GM06990 (cell line): ENCODE measurements around the gene TRIP6.

Experiments used
- DNase-seq: peaks from one replicate; pipeline ENCODE4 v3.0.0-alpha.2; 2011; ENCODE audit not compliant: insufficient read length; ENCODE audit errors: extremely low read depth
- H3K27me3 ChIP-seq: replicated peaks from 2 replicates; pipeline ENCODE4 v1.6.0; 2011; ENCODE audit warnings: low read length; ENCODE audit not compliant: control insufficient read depth, insufficient read depth
- H3K36me3 ChIP-seq: 2 replicates; pipeline ENCODE4 v1.5.1; 2011; ENCODE audit warnings: low read length; ENCODE audit not compliant: control insufficient read depth, insufficient read depth
- H3K4me3 ChIP-seq: replicated peaks from 2 replicates; pipeline ENCODE4 v1.5.1; 2011; ENCODE audit warnings: low read depth, mild to moderate bottlenecking, control low read depth, low read length
- TF ChIP-seq, protein P1 (sequence below): IDR thresholded peaks from 2 replicates; pipeline ENCODE4 v1.5.1; 2011; ENCODE audit warnings: low read length, control low read depth, mild to moderate bottlenecking, inconsistent platforms; ENCODE audit not compliant: insufficient read depth, poor library complexity, severe bottlenecking

The TRIP6 gene

DNA sequence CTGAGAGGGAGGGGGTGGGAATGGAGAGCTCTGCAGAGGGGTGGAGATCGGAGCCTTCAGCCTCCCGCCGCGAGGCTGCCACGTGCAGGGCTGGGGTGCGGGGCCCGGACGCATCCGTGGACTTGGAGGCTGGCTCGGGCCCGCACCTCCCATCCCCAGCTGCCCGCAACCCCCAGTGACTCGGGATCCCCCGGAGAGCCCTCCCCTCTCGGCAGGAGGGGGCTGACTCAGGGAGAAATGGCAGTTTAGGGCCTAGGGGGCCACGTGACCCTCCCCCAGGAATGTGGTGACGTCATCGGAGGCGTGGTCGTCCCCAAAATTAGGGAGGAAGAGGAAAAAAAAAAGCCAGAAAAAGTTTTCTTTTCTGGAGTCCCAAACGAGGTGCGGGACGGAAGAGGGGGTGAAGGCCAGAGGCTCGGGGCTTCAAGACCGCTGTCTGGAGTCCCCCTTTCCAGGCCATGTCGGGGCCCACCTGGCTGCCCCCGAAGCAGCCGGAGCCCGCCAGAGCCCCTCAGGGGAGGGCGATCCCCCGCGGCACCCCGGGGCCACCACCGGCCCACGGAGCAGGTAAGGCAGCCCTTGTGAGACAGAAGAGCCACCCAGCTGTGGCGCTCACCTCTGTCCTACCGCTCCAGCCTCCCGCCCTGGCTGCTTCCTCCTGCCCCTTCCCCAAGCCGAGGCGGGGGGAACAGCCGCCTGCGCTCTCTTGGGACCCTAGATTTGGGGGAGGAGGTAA is at the start of gene TRIP6:
Gene TRIP6, plus strand, starts transcription at position 348 of the 736 bp plus-strand sequence. Its CDS starts 111 bp downstream, at position 459.
- DNase-seq, result peak; percentile 63
- Histone ChIP-seq H3K4me3 (peak within 1 kb of the TSS; percentile 82), H3K36me3 (peaks cover 4% of the 10 kb centered on the region), H3K27me3 (no peaks in the 10 kb centered on the region)
- TF ChIP-seq, protein P1, sequence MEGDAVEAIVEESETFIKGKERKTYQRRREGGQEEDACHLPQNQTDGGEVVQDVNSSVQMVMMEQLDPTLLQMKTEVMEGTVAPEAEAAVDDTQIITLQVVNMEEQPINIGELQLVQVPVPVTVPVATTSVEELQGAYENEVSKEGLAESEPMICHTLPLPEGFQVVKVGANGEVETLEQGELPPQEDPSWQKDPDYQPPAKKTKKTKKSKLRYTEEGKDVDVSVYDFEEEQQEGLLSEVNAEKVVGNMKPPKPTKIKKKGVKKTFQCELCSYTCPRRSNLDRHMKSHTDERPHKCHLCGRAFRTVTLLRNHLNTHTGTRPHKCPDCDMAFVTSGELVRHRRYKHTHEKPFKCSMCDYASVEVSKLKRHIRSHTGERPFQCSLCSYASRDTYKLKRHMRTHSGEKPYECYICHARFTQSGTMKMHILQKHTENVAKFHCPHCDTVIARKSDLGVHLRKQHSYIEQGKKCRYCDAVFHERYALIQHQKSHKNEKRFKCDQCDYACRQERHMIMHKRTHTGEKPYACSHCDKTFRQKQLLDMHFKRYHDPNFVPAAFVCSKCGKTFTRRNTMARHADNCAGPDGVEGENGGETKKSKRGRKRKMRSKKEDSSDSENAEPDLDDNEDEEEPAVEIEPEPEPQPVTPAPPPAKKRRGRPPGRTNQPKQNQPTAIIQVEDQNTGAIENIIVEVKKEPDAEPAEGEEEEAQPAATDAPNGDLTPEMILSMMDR, result no peak

GRCh38 chr7:100818366-100818765 is 48.8 kb upstream of the TRIP6 start:
- Histone ChIP-seq H3K27me3 (no peaks in the 10 kb centered on the region), H3K4me3 (no peak overlapping the region), H3K36me3 (no peaks in the 10 kb centered on the region)
- TF ChIP-seq, protein P1, result no peak
- no peak for DNase-seq

- Histone ChIP-seq H3K27me3 (no peaks in the 10 kb centered on the region), H3K4me3 (no peak overlapping the region), H3K36me3 (no peaks in the 10 kb centered on the region)
- TF ChIP-seq, protein P1, result no peak
- no peak for DNase-seq
Measured at GRCh38 chr7:100818825-100819224, 48.4 kb upstream of the TRIP6 start.

DNA sequence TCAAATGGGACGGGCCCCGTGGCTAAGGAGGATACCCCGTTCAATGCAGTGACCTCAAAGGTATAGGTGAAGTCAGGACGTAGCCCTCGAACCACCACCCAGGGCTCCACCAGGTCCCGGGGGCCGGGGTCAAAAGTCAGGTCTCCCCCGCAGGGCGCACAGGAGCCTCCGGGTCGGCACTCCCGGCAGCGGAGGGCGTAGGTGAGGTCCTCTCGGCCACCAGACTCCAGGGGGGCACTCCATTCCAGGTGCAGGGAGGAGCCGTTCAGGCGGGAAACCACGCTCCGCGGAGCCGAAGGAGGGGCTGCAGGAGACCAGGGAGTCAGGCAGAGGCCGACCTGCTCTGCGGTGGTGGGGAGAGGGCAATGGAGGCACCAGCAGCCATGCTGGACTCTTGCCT is 47.6 kb upstream of the TRIP6 start:
- no peaks in the 10 kb centered on the region for H3K27me3 ChIP-seq
- no peaks in the 10 kb centered on the region for H3K36me3 ChIP-seq
- TF ChIP-seq, protein P1, result no peak
- DNase-seq, result no peak
- H3K4me3 ChIP-seq, result no peak overlapping the region

DNA sequence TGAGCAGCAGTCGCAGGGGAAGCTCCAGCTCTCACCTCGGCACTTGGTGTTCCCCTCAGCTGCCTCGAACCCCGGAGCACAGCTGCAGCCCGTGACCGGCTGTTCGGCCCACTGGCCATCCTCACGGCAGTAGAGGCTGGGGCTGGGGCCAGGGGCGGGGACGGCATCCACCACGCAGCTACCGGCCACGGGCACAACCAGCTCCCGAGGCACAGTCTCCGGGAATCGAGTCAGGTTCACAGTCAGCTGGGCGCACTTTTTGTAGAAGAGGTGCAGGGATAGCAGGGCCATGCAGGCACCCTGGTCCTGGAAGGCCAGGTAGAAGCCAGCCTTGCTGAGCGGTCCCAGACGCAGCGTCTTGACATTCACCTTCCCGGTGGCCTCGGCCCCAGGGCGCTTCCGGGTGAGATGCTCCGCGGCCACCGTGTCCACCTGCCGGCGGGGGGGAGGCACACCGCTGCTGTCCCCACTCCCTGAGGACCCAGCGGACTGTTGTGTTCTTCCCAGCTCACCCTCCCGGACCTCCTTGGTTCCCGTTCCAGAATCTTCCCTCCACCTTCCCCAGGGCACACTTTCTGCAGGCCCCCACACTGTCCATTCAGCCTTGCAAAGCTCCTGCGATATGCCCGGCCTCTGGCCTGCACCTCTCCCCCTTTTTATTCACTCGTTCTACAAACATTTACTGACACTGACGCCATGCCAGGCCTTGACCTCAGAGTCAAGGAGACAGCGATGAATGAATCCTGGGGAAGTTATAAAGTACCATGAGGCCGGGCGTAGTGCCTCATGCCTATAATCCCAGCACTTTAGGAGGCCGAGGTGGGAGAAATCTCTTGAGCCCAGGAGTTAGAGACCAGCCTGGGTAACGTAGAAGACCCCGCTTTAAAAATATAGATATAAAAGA is 44.7 kb upstream of the TRIP6 start:
- TF ChIP-seq, protein P1, result no peak
- DNase-seq, result no peak
- H3K4me3 ChIP-seq, result no peak overlapping the region
- H3K27me3 ChIP-seq, result peaks cover 4% of the 10 kb centered on the region
- no peaks in the 10 kb centered on the region for H3K36me3 ChIP-seq
